PC-3 (cell line): Measurements from ENCODE around the gene SLC17A8.

Source experiments
- EZH2 ChIP-seq: fragments of 300-600 bp; sonication (generic); IDR thresholded peaks from one replicate; pipeline ENCODE4 v1.6.1; 2017; ENCODE audit warnings: antibody characterized with exemption, mild to moderate bottlenecking, low read length; ENCODE audit not compliant: unreplicated experiment
- EZH2phosphoT487 ChIP-seq: fragments of 300-600 bp; sonication (generic); IDR thresholded peaks from 2 replicates; pipeline ENCODE4 v1.6.1; 2018; ENCODE audit warnings: mild to moderate bottlenecking, antibody characterized with exemption, low read length, borderline replicate concordance
- TF ChIP-seq, protein P1 (sequence below): fragments of 300-600 bp; sonication (generic); conservative IDR thresholded peaks from 2 replicates; pipeline ENCODE4 v1.5.1; 2017; ENCODE audit warnings: antibody characterized with exemption, low read depth, mild to moderate bottlenecking, low read length

DNA sequence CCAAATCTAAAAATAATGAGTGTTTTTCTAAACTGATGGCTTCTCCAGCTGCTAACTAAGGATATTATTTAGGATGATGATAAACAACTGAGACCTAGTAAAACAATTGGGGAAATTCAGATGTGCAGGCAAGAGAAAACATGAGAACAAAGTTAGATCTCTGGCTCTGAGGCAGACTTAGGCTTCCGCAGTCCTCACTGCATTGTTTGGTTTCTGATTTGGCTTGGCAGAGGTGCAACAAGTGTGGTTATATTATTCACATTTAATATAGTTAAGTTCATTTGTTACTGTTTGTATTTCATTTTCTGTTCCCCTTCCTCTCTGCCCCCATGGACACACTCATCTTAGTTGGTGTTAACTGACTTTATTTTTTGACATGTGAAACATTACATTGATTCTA, 86.6 kb downstream of the SLC17A8 start:
- TF ChIP-seq, protein P1, sequence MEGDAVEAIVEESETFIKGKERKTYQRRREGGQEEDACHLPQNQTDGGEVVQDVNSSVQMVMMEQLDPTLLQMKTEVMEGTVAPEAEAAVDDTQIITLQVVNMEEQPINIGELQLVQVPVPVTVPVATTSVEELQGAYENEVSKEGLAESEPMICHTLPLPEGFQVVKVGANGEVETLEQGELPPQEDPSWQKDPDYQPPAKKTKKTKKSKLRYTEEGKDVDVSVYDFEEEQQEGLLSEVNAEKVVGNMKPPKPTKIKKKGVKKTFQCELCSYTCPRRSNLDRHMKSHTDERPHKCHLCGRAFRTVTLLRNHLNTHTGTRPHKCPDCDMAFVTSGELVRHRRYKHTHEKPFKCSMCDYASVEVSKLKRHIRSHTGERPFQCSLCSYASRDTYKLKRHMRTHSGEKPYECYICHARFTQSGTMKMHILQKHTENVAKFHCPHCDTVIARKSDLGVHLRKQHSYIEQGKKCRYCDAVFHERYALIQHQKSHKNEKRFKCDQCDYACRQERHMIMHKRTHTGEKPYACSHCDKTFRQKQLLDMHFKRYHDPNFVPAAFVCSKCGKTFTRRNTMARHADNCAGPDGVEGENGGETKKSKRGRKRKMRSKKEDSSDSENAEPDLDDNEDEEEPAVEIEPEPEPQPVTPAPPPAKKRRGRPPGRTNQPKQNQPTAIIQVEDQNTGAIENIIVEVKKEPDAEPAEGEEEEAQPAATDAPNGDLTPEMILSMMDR, result no peak
- TF ChIP-seq EZH2 (no peak), EZH2phosphoT487 (no peak)
